GM10248 (cell line): ENCODE results near the gene KLRF1.

Experiments used
- CTCF ChIA-PET: fragments of 300-600 bp; sonication (Branson Sonifier 250); formaldehyde crosslinking; extraction: SDS; loops from one replicate; lab custom pipeline; 2021; ENCODE audit warnings: antibody characterized with exemption; lab: Yijun Ruan, JAX
- POLR2A ChIA-PET: fragments of 350-650 bp; sonication (Branson Sonifier 250); formaldehyde crosslinking; extraction: SDS; loops from one replicate; lab custom pipeline; 2020; ENCODE audit warnings: antibody characterized with exemption; lab: Yijun Ruan, JAX
- DNase-seq: peaks from one replicate; pipeline ENCODE4 v3.0.0; 2012; ENCODE audit errors: extremely low spot score
- CTCF ChIP-seq: IDR thresholded peaks from 2 replicates; pipeline ENCODE4 v1.5.1; 2012; ENCODE audit warnings: mild to moderate bottlenecking, low read depth; ENCODE audit errors: extremely low read depth, missing control alignments, control extremely low read depth

Gene KLRF1

GRCh38 chr12:9805883-9806282, 21.4 kb upstream of the KLRF1 start:
- no peak for TF ChIP-seq CTCF
- ChIA-PET POLR2A (no interaction called here), CTCF (interaction anchor here (1.7 to 2.0 kb wide), 2 partner anchors 8 to 56 kb away, joined by 5 to 7 read pairs; no protein-coding TSS in a partner anchor)
- no peak for DNase-seq

GRCh38 chr12:9806714-9807113, 20.6 kb upstream of the KLRF1 start:
- CTCF ChIA-PET, result interaction anchor here (2.0 to 4.1 kb wide), 2 partner anchors 8 to 57 kb away, joined by 7 to 28 read pairs; no protein-coding TSS in a partner anchor

GRCh38 chr12:9808504-9808903, 18.8 kb upstream of the KLRF1 start:
- ChIA-PET POLR2A (no interaction called here), CTCF (interaction anchor here (1.1 to 4.1 kb wide), 3 partner anchors 10 to 66 kb away, joined by 3 to 28 read pairs (median 7); no protein-coding TSS in a partner anchor)
- TF ChIP-seq CTCF, result no peak
- DNase-seq, result no peak

More at GRCh38 chr12:9806714-9807113, 20.6 kb upstream of the KLRF1 start:
- no peak for DNase-seq
- TF ChIP-seq CTCF, result no peak
- POLR2A ChIA-PET, result no interaction called here

GRCh38 chr12:9809338-9809737, 17.9 kb upstream of the KLRF1 start:
- ChIA-PET CTCF (interaction anchor here (1.2 to 4.1 kb wide), 3 partner anchors 60 to 66 kb away, joined by 3 to 28 read pairs (median 7); no protein-coding TSS in a partner anchor), POLR2A (no interaction called here)
- DNase-seq, result no peak
- no peak for TF ChIP-seq CTCF

GRCh38 chr12:9809866-9810265, 17.4 kb upstream of the KLRF1 start:
- ChIA-PET POLR2A (no interaction called here), CTCF (interaction anchor here (1.1 to 4.1 kb wide), 5 partner anchors 10 to 343 kb away, joined by 3 to 28 read pairs (median 3); no protein-coding TSS in a partner anchor)
- DNase-seq, result no peak
- TF ChIP-seq CTCF, result no peak

GRCh38 chr12:9810671-9811070, 16.6 kb upstream of the KLRF1 start:
- TF ChIP-seq CTCF, result no peak
- ChIA-PET CTCF (interaction anchor here (0.9 to 4.1 kb wide), 5 partner anchors 9 to 342 kb away, joined by 3 to 28 read pairs (median 3); no protein-coding TSS in a partner anchor), POLR2A (no interaction called here)
- DNase-seq, result no peak
